K562 (cell line): ENCODE measurements around the gene FBP1. TPM values are rescaled to one million over a fixed set of nuclear protein-coding genes. Genes with fewer than 3 reads are reported as not detected.

Experiments
- ATAC-seq: fragments of 200-7000 bp; cut with Tn5 transposase; 3 replicates; pipeline ENCODE4 v1.9.1; 2020; ENCODE audit warnings: moderate library complexity
- BruUV-seq: library from RNA; stranded (reverse); fragments of 400-500 nt; replicated peaks from 2 replicates; lab custom pipeline; 2021; lab: Mats Ljungman, UMichigan
- CTCF ChIA-PET: fragments of 300-600 bp; formaldehyde crosslinking; extraction: SDS; loops from one replicate; lab custom pipeline; 2021; ENCODE audit warnings: low intra/inter-chr PET ratio; lab: Yijun Ruan, JAX
- POLR2A ChIA-PET: fragments of 300-600, 350-650 bp; sonication (Branson Sonifier 250); formaldehyde crosslinking; extraction: SDS; loops from one replicate; lab custom pipeline; 2021; ENCODE audit warnings: antibody characterized with exemption, inconsistent platforms; lab: Yijun Ruan, JAX
- DNase-seq, 4 experiments: peaks; one replicate each; pipeline versions ENCODE4 v3.0.0 to v3.0.0-alpha.2; 2011 to 2018; ENCODE audit warnings: low spot score in 3 of 4, mixed read lengths in 3 of 4; ENCODE audit errors: extremely low read depth in 1 of 4
- FAIRE-seq: peaks from 2 replicates; lab custom pipeline; 2011; peaks lifted over from hg19 to GRCh38; lab: Jason Lieb, UNC
- H2AFZ ChIP-seq: 2 replicates; pipeline ENCODE4 v1.6.0; 2011; ENCODE audit warnings: low read depth, low read length, control low read depth, inconsistent platforms
- H3K27ac ChIP-seq: fragments of 200-600 bp; 3 replicates; pipeline ENCODE4 v1.8.0; 2011; ENCODE audit warnings: low read depth, mild to moderate bottlenecking, control low read depth, inconsistent platforms, low read length, moderate library complexity, mixed read lengths; ENCODE audit errors: extremely low read depth
- H3K27me3 ChIP-seq, 2 experiments: fragments of 300-600 bp in 1 of 2; 2 replicates in 1 of 2; 3 replicates in 1 of 2; pipeline versions ENCODE4 v1.6.0 to v1.8.0; 2011; ENCODE audit warnings: inconsistent platforms in 2 of 2, low read length in 2 of 2, mild to moderate bottlenecking in 1 of 2, mixed read lengths in 1 of 2, moderate library complexity in 1 of 2; ENCODE audit not compliant: control insufficient read depth in 2 of 2, insufficient read depth in 2 of 2
- H3K36me3 ChIP-seq: fragments of 300-600 bp; 3 replicates; pipeline ENCODE4 v1.8.0; 2011; ENCODE audit warnings: mild to moderate bottlenecking, low read length, inconsistent platforms; ENCODE audit not compliant: control insufficient read depth, insufficient read depth
- H3K4me1 ChIP-seq, 2 experiments: fragments of 200-600 bp in 1 of 2; replicated peaks in 1 of 2; 2 replicates in 1 of 2; 3 replicates in 1 of 2; pipeline versions ENCODE4 v1.5.1 to v1.8.0; 2011; ENCODE audit warnings: inconsistent platforms in 2 of 2, low read length in 2 of 2, mild to moderate bottlenecking in 1 of 2, mixed read lengths in 1 of 2, moderate library complexity in 1 of 2; ENCODE audit not compliant: control insufficient read depth in 2 of 2, insufficient read depth in 2 of 2
- H3K4me2 ChIP-seq: 2 replicates; pipeline ENCODE4 v1.6.1; 2011; ENCODE audit warnings: low read length, control low read depth, inconsistent platforms, mixed read lengths; ENCODE audit not compliant: insufficient read depth
- H3K4me3 ChIP-seq: fragments of 200-600 bp; sonication (generic), shearing (Covaris generic); 2 replicates; pipeline ENCODE4 v1.5.1; 2016; ENCODE audit warnings: control low read depth, inconsistent platforms
- H3K79me2 ChIP-seq: fragments of 200-600 bp; 3 replicates; pipeline ENCODE4 v1.8.0; 2011; ENCODE audit warnings: low read length, inconsistent platforms; ENCODE audit not compliant: control insufficient read depth, insufficient read depth
- H3K9ac ChIP-seq, 2 experiments: 2 replicates each; pipeline versions ENCODE4 v1.6.0 to v1.6.1; 2011; ENCODE audit warnings: low read depth in 2 of 2, low read length in 2 of 2, control low read depth in 1 of 2, inconsistent platforms in 1 of 2, mild to moderate bottlenecking in 1 of 2, mixed read lengths in 1 of 2; ENCODE audit not compliant: insufficient read depth in 1 of 2
- H3K9me1 ChIP-seq: one replicate; pipeline ENCODE4 v1.6.0; 2011; ENCODE audit warnings: inconsistent platforms, mild to moderate bottlenecking, low read length, moderate library complexity; ENCODE audit not compliant: control insufficient read depth, insufficient read depth
- H3K9me3 ChIP-seq: replicated peaks from 2 replicates; pipeline ENCODE4 v1.5.1; 2011; ENCODE audit warnings: low read depth, low read length, inconsistent platforms; ENCODE audit not compliant: control insufficient read depth, insufficient read depth
- H4K20me1 ChIP-seq: replicated peaks from 2 replicates; pipeline ENCODE4 v1.6.1; 2011; ENCODE audit warnings: low read length, inconsistent platforms, mixed read lengths; ENCODE audit not compliant: control insufficient read depth, insufficient read depth
- ASH1L ChIP-seq: fragments of 450-650 bp; IDR thresholded peaks from 2 replicates; pipeline ENCODE4 v1.6.1; 2018; ENCODE audit warnings: borderline replicate concordance, mild to moderate bottlenecking, low read depth; ENCODE audit not compliant: partially characterized antibody
- ETV5 ChIP-seq: sonication (generic); formaldehyde crosslinking; IDR thresholded peaks from 2 replicates; pipeline ENCODE4 v1.4.0; 2020; ENCODE audit warnings: low read depth, mild to moderate bottlenecking, missing genetic modification reagents
- FOS ChIP-seq: IDR thresholded peaks from 3 replicates; pipeline ENCODE4 v1.6.1; 2011; ENCODE audit not compliant: insufficient read length; ENCODE audit errors: extremely low read depth
- GABPB1 ChIP-seq: sonication (generic); formaldehyde crosslinking; IDR thresholded peaks from 2 replicates; pipeline ENCODE4 v1.8.0; 2022; ENCODE audit warnings: mild to moderate bottlenecking, missing genetic modification reagents
- HEY1 ChIP-seq: fragments of 250-450 bp; sonication (Bioruptor Pico); IDR thresholded peaks from 2 replicates; pipeline ENCODE4 v1.5.0; 2020; ENCODE audit warnings: mild to moderate bottlenecking, moderate library complexity, borderline replicate concordance
- JUND ChIP-seq, 2 experiments: IDR thresholded peaks; 2 replicates in 1 of 2; 3 replicates in 1 of 2; pipeline ENCODE4 v1.6.1; 2011; ENCODE audit warnings: borderline replicate concordance in 2 of 2, low read depth in 2 of 2, low read length in 2 of 2, improper control_type of control experiment in 1 of 2, missing biosample characterization in 1 of 2, missing genetic modification characterization in 1 of 2, missing genetic modification reagents in 1 of 2
- KLF10 ChIP-seq: fragments of 250-450 bp; sonication (Bioruptor Pico); IDR thresholded peaks from 2 replicates; pipeline ENCODE4 v1.6.1; 2021; ENCODE audit warnings: matching md5 sums
- RBM17 ChIP-seq: fragments of 200-400 bp; formaldehyde crosslinking; IDR thresholded peaks from 2 replicates; pipeline ENCODE4 v1.6.1; 2017; ENCODE audit warnings: low read depth, mild to moderate bottlenecking, low read length, borderline replicate concordance
- TARDBP ChIP-seq: fragments of 450-650 bp; IDR thresholded peaks from 2 replicates; pipeline ENCODE4 v1.6.1; 2016
- ZNF184 ChIP-seq: sonication (generic); formaldehyde crosslinking; IDR thresholded peaks from 2 replicates; pipeline ENCODE4 v1.5.0; 2020; ENCODE audit warnings: missing genetic modification reagents
- WGBS: fragments of 100-300 bp; shearing (Covaris generic); methylation state at CpG from one replicate; pipeline ENCODE4 v1.1.6; 2016; ENCODE audit warnings: low coverage, mixed read lengths; ENCODE audit not compliant: insufficient coverage; ENCODE audit errors: missing lambda C conversion rate; 5-methylcytosine and 5-hydroxymethylcytosine counted together
- in situ Hi-C: fragments of 300-500 bp; cut with MboI; formaldehyde crosslinking; loops from 4 replicates; pipeline ENCODE4 v1.15.0; 2018; ENCODE audit warnings: inconsistent platforms, mixed read lengths
- intact Hi-C: fragments of 100-400 bp; cut with micrococcal nuclease; formaldehyde crosslinking; loops from 2 replicates; pipeline ENCODE4 v1.14.2; 2022
- polyA plus RNA-seq, 8 experiments: library from polyadenylated mRNA; depleted of rRNA in 4 of 8; stranded (reverse) in 5 of 8; unstranded in 3 of 8; fragments of >200 nt; fragmentation: Nextera tagmentation in 2 of 8; fragmentation: Illumina TruSeq in 1 of 8; extraction: Ambion mirVana in 2 of 8; extraction: Trizol in 1 of 8; gene quantifications; 2 replicates each; pipeline versions ENCODE4 v1.2.1 to v1.2.3, GENCODE V29; 2011 to 2014; ENCODE audit warnings: inconsistent platforms in 1 of 8, missing spikeins in 1 of 8
- total RNA-seq, 7 experiments: library from RNA; depleted of rRNA in 6 of 7; stranded (reverse); fragments of >200 nt in 6 of 7; fragmentation: Illumina TruSeq in 2 of 7; extraction: Trizol in 2 of 7; gene quantifications; 2 replicates each; pipeline versions ENCODE4 v1.2.1 to v1.2.3, GENCODE V29; 2011 to 2021; ENCODE audit warnings: low replicate concordance in 1 of 7
- TF ChIP-seq, protein P1 (sequence below): fragments of 250-450 bp; sonication (Bioruptor Pico); IDR thresholded peaks from 2 replicates; pipeline ENCODE4 v1.8.0; 2021; ENCODE audit warnings: borderline replicate concordance, mild to moderate bottlenecking, moderate library complexity; ENCODE audit not compliant: poor library complexity, severe bottlenecking
- TF ChIP-seq, protein P2 (sequence below): fragments of 250-450 bp; sonication (Bioruptor Pico); IDR thresholded peaks from 2 replicates; pipeline ENCODE4 v1.9.0; 2021; ENCODE audit warnings: mild to moderate bottlenecking
- TF ChIP-seq, protein P3 (sequence below): IDR thresholded peaks from 2 replicates; pipeline ENCODE4 v1.6.1; 2011; ENCODE audit not compliant: insufficient read length; ENCODE audit errors: extremely low read depth

The FBP1 gene
- total and polyA plus RNA-seq, 9 of the 15 experiments (the other 6 are each of a cell fraction or from before 2014, with no cell fraction given) = 0.24 TPM; not detected in 8

DNA sequence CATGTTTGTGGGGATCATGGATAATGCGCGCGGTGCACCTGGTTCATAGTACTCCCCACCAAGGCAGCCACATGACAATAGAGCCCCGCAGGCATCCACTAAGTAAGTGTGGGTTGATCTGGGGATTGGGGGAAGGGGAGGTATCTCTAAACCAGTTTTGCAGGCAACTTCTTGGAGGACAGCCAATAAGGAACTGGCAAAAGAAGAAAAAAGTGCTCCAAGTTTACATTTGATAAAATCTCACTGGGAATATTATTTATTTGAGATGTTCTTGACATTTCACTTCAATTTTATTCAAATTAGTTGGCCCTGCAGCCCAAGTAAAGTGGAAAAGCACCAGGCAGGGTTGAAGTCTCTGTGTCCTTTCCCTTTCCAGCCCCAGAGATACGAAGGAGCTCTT lies 8.5 kb downstream of the FBP1 start:
- no peaks in the 10 kb centered on the region for H3K9me3 ChIP-seq
- no peak for TF ChIP-seq TARDBP
- TF ChIP-seq, protein P1, sequence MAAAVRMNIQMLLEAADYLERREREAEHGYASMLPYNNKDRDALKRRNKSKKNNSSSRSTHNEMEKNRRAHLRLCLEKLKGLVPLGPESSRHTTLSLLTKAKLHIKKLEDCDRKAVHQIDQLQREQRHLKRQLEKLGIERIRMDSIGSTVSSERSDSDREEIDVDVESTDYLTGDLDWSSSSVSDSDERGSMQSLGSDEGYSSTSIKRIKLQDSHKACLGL (CRISPR knock-in tag) = no peak
- no peak for TF ChIP-seq HEY1 (CRISPR knock-in tag)
- TF ChIP-seq, protein P2, sequence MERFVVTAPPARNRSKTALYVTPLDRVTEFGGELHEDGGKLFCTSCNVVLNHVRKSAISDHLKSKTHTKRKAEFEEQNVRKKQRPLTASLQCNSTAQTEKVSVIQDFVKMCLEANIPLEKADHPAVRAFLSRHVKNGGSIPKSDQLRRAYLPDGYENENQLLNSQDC (CRISPR knock-in tag) = no peak
- no peak for TF ChIP-seq KLF10 (CRISPR knock-in tag)
- TF ChIP-seq, protein P3, sequence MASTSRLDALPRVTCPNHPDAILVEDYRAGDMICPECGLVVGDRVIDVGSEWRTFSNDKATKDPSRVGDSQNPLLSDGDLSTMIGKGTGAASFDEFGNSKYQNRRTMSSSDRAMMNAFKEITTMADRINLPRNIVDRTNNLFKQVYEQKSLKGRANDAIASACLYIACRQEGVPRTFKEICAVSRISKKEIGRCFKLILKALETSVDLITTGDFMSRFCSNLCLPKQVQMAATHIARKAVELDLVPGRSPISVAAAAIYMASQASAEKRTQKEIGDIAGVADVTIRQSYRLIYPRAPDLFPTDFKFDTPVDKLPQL = no peak
- TF ChIP-seq ZNF184 (CRISPR knock-in tag) = no peak
- no peak for TF ChIP-seq RBM17
- no peak for TF ChIP-seq ASH1L
- no peak for TF ChIP-seq ETV5
- no peak for TF ChIP-seq FOS
- no peak for TF ChIP-seq JUND (IDR thresholded peaks at IDR 0.05; ENCODE audit: borderline replicate concordance, low read depth, low read length)
- no peak for TF ChIP-seq JUND (tag; IDR thresholded peaks at IDR 0.05; ENCODE audit: borderline replicate concordance, low read depth, low read length)
- no peak for TF ChIP-seq GABPB1 (CRISPR knock-in tag)
- no peaks in the 10 kb centered on the region for H3K79me2 ChIP-seq
- no TSS peak for BruUV-seq
- no peak overlapping the region for H3K9ac ChIP-seq
- peaks cover 40 to 61% of the 10 kb centered on the region in 2 experiments for H3K27me3 ChIP-seq
- intact Hi-C loops = no loop called here
- POLR2A ChIA-PET = no interaction called here
- ATAC-seq = no peak
- H3K4me1 ChIP-seq = peaks cover 0 to under 1% of the 10 kb centered on the region in 2 experiments; a peak in 2 of 5 replicates
- in situ Hi-C loops = no loop called here
- 0 out of 2 replicates have a peak, but pooled peaks cover 4% of the 10 kb centered on the region for H4K20me1 ChIP-seq
- no peak overlapping the region for H3K4me2 ChIP-seq
- H3K36me3 ChIP-seq = no peaks in the 10 kb centered on the region
- no peak overlapping the region for H3K4me3 ChIP-seq
- FAIRE-seq = no peak
- DNase-seq = no peak
- CTCF ChIA-PET = interaction anchor here (0.6 kb wide), 1 partner anchor 27 kb away, joined by 3 read pairs; no protein-coding TSS in a partner anchor
- no peak overlapping the region for H3K27ac ChIP-seq
- WGBS = 40% methylated on average over 5 of the region's 5 CpGs
- no peaks in the 10 kb centered on the region for H3K9me1 ChIP-seq
- H2AFZ ChIP-seq = no peak overlapping the region
